ENCODE results near the gene SLC35A4.
A peak's percentile ranks its signal among the peaks of the same experiment; 100 is the strongest.

Gene SLC35A4, protein sequence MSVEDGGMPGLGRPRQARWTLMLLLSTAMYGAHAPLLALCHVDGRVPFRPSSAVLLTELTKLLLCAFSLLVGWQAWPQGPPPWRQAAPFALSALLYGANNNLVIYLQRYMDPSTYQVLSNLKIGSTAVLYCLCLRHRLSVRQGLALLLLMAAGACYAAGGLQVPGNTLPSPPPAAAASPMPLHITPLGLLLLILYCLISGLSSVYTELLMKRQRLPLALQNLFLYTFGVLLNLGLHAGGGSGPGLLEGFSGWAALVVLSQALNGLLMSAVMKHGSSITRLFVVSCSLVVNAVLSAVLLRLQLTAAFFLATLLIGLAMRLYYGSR

DNA sequence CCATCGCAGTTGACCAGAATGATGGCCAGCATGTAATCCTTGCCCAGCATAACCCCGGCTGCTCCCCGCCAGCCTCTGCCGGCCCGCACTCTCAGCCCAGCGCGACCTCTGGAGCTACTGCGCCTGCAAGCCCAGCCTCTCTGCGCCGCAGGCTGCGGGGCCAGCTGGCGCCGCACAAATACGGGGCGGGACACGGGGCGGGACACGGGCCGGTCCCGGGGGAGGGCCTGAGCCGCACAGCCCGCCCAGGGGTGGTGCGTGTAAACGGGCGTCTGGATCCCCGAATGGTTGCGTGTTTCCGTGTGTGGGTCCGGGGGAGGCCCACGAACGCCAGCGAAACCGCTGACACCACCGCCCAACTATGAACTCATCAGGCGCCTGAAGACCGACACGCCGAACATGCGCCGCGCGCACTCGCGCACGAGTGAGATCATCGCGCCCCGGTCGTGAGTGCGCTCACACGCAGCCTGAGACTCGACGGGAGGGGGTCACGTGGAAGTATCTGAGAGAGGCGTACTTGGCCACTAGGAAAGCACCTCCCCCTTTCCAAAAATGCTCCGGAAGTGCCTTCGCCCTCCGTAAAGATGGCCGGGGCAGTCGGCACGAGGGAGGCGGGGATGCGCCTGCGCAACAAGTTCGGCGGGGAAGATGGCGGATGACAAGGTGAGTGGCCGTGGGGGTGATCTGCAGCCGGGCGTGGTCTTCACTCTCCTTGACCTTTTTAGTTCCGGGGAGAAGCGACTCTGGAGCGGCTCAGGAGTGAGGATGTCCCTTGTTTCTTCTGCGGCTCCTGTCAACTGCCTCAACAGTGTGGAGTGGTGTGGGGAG, at the start of gene SLC35A4, which contains the start of gene APBB3:
Gene SLC35A4, plus strand, starts transcription at position 633 of the 828 bp plus-strand sequence. CDS start 2,342 bp downstream, outside the sequence.
Gene APBB3, minus strand, starts transcription at position 403 of the 828 bp plus-strand sequence. Its CDS starts 353 bp downstream, at position 50.
- in situ Hi-C loops (cut with HindIII; ENCODE audit: low pct_unique_long_range_greater_than_20kb, low sequenced_read_pairs), result no loop called here
- no peak for TF ChIP-seq JUND (IDR thresholded peaks at IDR 0.05; ENCODE audit: low read depth)
- peak; percentile 97 to 100 for DNase-seq (ENCODE audit: low read depth in 1 of 2, low spot score in 1 of 2)

- TF ChIP-seq JUND (IDR thresholded peaks at IDR 0.05; ENCODE audit: low read depth), result no peak
- in situ Hi-C loops (cut with HindIII; ENCODE audit: low pct_unique_long_range_greater_than_20kb, low sequenced_read_pairs), result no loop called here
- DNase-seq (ENCODE audit: low read depth in 1 of 2, low spot score in 1 of 2), result no peak
Measured at GRCh38 chr5:140524003-140524402, 40.6 kb upstream of the SLC35A4 start.

- no peak for TF ChIP-seq JUND (IDR thresholded peaks at IDR 0.05; ENCODE audit: low read depth)
- DNase-seq (ENCODE audit: low read depth in 1 of 2, low spot score in 1 of 2), result no peak
- in situ Hi-C loops (cut with HindIII; ENCODE audit: low pct_unique_long_range_greater_than_20kb, low sequenced_read_pairs), result no loop called here
Measured at GRCh38 chr5:140540227-140540626, 24.4 kb upstream of the SLC35A4 start.

DNA sequence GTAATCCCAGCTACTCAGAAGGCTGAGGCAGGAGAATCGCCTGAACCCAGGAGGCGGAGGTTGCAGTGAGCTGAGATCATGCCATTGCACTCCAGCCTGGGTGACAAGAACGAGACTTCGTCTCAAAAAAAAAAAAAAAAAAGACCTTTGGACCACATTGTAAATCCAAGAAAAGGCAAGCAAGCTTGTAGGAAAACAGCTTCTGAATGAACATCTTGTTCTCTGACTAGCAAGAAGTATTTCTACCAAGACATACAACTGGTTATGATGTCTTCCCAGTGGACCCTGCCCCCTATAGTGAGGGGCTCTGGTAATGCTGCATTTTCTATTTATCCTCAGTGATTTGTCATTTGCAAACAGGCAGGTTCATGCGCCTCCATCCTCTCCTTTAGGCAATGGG, 21.7 kb upstream of the SLC35A4 start:
- no peak for DNase-seq (ENCODE audit: low read depth in 1 of 2, low spot score in 1 of 2)
- TF ChIP-seq JUND (IDR thresholded peaks at IDR 0.05; ENCODE audit: low read depth), result no peak
- in situ Hi-C loops (cut with HindIII; ENCODE audit: low pct_unique_long_range_greater_than_20kb, low sequenced_read_pairs), result no loop called here

GRCh38 chr5:140544986-140545385, 19.6 kb upstream of the SLC35A4 start:
- in situ Hi-C loops (cut with HindIII; ENCODE audit: low pct_unique_long_range_greater_than_20kb, low sequenced_read_pairs), result no loop called here
- TF ChIP-seq JUND (IDR thresholded peaks at IDR 0.05; ENCODE audit: low read depth), result no peak
- DNase-seq (ENCODE audit: low read depth in 1 of 2, low spot score in 1 of 2), result no peak

DNA sequence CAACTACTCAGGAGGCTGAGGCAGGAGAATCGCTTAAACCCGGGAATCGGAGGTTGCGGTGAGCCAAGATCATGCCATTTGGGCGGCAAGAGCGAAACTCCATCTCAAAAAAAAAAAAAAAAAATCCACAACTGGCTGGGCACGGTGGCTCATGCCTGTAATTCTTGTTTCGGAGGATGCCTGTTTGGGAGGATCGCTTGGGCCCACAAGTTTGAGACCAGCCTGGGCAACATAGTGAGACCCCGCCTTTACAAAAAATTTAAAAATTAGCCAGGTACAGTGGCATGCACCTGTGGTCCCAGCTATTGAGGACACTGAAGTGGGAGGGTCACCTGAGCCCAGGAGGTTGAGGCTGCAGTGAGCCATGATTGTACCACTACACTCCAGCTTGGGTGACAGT, 19.0 kb upstream of the SLC35A4 start:
- no peak for TF ChIP-seq JUND (IDR thresholded peaks at IDR 0.05; ENCODE audit: low read depth)
- DNase-seq (ENCODE audit: low read depth in 1 of 2, low spot score in 1 of 2), result no peak
- in situ Hi-C loops (cut with HindIII; ENCODE audit: low pct_unique_long_range_greater_than_20kb, low sequenced_read_pairs), result no loop called here

GRCh38 chr5:140546851-140547507, 17.6 kb upstream of the SLC35A4 start:
- no peak for TF ChIP-seq JUND (IDR thresholded peaks at IDR 0.05; ENCODE audit: low read depth)
- DNase-seq (ENCODE audit: low read depth in 1 of 2, low spot score in 1 of 2), result no peak
- in situ Hi-C loops (cut with HindIII; ENCODE audit: low pct_unique_long_range_greater_than_20kb, low sequenced_read_pairs), result no loop called here

DNA sequence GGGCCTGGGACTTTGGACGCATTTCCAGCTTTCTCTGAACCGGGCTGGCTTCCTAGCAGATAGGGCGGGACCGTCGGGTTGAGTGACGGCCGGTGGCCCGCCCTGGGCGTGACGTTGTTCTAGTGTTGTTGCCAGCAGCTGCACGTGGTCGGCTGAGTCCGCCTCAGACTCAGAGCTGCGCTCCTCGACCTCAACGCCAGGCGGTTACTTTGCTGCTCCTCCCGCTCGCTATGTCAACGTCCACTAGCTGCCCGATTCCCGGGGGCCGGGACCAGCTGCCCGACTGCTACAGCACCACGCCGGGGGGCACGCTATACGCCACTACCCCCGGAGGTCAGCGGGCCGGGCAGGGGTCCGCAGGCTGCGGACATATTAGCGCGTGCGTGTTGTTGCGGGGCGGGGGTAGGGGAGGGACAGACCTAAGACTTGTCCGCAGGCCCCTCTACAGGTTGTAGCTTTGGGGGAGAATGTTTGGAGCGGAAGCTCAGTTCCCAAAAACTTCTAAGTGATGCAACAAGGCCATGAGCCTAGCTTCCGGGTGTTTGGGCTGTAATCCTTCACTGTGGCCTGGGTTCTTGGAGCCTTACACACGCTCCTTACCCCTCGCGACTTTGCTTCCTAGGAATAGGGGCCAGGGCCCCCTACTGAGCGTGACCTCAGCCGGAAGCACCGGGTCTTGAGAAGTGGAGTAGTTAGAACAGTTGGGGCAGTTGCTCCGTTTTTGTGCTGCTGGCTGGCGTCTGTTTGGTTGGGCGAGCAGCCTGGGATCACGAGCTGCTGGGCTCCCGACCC, 16.9 kb upstream of the SLC35A4 start, which contains the start of gene EIF4EBP3:
Gene EIF4EBP3, plus strand, starts transcription at position 155 of the 792 bp plus-strand sequence. Its CDS starts 76 bp downstream, at position 231.
- TF ChIP-seq JUND (IDR thresholded peaks at IDR 0.05; ENCODE audit: low read depth), result no peak
- DNase-seq (ENCODE audit: low read depth in 1 of 2, low spot score in 1 of 2), result peak in 1 of 2 experiments; percentile 52
- in situ Hi-C loops (cut with HindIII; ENCODE audit: low pct_unique_long_range_greater_than_20kb, low sequenced_read_pairs), result no loop called here

DNA sequence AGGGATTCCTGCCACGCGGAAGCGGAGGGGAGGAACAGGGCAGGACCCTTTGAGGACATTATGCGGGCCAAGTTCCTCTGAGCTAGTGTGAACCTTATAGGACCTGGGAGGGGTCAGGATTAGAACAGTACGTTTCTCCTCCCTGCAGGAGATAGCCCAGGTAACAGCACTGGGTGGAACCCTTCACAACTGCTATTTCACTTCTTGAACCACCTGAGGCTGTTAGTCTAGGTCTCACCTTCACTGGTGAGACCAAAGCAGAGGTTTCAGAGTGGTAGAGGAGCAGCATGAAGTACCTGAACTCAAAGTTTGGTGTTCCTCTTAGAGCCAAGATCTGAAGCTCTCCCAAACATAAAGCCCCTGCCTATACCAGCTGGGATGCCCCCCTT, 16.3 kb upstream of the SLC35A4 start:
- TF ChIP-seq JUND (IDR thresholded peaks at IDR 0.05; ENCODE audit: low read depth), result no peak
- DNase-seq (ENCODE audit: low read depth in 1 of 2, low spot score in 1 of 2), result no peak
- in situ Hi-C loops (cut with HindIII; ENCODE audit: low pct_unique_long_range_greater_than_20kb, low sequenced_read_pairs), result no loop called here

DNA sequence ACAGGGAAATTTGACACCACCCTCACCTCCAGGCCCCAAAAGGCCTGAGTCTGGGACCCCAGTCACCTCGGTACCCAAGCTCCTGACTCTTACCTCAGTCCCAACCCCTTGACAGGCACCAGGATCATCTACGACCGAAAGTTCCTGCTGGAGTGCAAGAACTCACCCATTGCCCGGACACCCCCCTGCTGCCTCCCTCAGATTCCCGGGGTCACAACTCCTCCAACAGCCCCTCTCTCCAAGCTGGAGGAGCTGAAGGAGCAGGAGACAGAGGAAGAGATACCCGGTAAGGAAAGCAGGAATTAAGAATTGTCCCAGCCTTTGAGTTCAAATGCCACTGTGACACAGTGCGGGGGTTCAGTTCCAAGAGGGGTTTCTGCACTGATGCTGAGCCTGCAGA, 15.8 kb upstream of the SLC35A4 start:
- TF ChIP-seq JUND (IDR thresholded peaks at IDR 0.05; ENCODE audit: low read depth), result no peak
- in situ Hi-C loops (cut with HindIII; ENCODE audit: low pct_unique_long_range_greater_than_20kb, low sequenced_read_pairs), result no loop called here
- no peak for DNase-seq (ENCODE audit: low read depth in 1 of 2, low spot score in 1 of 2)

DNA sequence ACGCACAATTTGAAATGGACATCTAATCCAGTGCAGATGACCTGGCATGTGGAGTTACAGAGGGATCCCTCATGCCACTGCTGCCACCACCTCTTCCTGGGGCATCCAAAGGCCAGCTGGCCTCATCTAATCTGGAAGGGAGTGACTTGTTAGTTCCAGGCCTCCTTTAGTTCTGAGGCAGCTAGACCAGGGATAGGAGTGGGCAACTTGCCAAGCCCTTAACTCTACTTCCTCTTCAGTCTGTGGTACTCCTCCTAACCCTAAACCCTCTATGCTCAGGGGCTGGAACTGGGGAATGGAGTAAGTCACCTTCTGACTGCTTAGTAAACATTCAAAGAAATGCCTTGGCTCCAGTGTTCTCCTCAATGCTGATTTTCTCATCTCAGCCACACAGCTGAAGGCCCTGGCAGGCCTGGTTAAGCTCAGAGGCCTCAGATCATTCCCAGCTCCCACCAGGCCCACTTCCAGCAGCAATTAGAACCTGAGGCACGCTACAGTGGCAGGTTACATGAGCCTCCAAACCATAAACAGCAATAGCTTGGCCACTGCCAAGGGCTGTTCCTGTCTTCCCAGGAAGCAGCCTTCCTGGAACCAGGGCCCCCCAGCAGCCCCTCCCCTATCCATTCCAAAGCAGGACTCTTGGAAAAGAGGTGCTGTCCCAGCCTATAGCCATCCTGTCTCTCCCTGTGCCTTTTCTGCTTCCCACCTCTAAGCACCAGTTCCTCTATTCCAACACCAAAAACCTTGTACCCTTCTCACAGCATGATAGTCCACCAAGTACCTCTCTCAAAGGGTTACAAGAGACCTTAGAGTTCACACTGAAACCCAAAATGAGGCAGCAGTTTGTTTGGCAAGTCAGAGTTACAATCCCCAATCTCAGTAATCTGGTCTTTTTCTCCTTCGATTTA, 15.1 kb upstream of the SLC35A4 start:
- TF ChIP-seq JUND (IDR thresholded peaks at IDR 0.05; ENCODE audit: low read depth), result no peak
- in situ Hi-C loops (cut with HindIII; ENCODE audit: low pct_unique_long_range_greater_than_20kb, low sequenced_read_pairs), result no loop called here
- peak in 1 of 2 experiments; percentile 57 for DNase-seq (ENCODE audit: low read depth in 1 of 2, low spot score in 1 of 2)

Measured in T47D (cell line).